HFF-Myc (cell line): Measurements from ENCODE around the gene SPI1.
A peak's percentile ranks its signal among the peaks of the same experiment; 100 is the strongest.

Experiments used
- DNase-seq: peaks from one replicate; pipeline ENCODE4 v3.0.0-alpha.2; 2011; ENCODE audit warnings: low read depth; ENCODE audit errors: extremely low read depth
- H3K4me3 ChIP-seq: replicated peaks from 2 replicates; pipeline ENCODE4 v1.5.1; 2011; ENCODE audit warnings: low read depth, mild to moderate bottlenecking, control low read depth, low read length
- TF ChIP-seq, protein P1 (sequence below): IDR thresholded peaks from 2 replicates; pipeline ENCODE4 v1.5.1; 2012; ENCODE audit warnings: mild to moderate bottlenecking, low read depth, low read length, control low read depth; ENCODE audit errors: missing control alignments

Gene SPI1

DNA sequence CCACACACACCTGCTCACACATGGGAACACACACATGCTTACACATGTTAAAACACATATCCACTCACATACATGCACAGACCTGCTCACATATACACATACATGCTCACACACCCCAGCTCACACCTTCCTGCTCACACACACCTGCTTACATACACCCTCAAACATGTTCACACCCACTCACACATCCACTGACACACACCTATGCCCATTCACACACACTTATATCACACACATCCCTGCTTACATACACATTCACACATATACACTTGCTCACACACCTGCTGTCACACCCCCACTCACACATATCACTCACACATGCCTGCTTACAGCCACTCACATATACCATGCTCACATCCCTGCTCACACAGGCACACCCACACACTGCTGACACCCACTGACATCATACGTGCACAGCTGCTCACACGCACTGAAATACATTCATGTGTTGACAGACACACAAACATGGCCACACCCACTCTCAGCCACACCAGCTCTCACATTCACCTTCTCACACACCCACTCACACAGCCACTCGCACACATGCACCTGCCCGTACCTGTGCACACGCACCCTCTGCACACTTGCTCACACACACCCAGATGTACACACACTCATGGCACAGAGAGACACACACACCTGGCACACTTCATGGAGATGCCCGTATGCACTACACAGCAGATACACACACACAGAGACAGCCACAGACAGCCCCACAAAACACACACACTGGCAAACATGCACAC, 20.2 kb downstream of the SPI1 start:
- H3K4me3 ChIP-seq, result no peak overlapping the region
- no peak for DNase-seq
- TF ChIP-seq, protein P1, sequence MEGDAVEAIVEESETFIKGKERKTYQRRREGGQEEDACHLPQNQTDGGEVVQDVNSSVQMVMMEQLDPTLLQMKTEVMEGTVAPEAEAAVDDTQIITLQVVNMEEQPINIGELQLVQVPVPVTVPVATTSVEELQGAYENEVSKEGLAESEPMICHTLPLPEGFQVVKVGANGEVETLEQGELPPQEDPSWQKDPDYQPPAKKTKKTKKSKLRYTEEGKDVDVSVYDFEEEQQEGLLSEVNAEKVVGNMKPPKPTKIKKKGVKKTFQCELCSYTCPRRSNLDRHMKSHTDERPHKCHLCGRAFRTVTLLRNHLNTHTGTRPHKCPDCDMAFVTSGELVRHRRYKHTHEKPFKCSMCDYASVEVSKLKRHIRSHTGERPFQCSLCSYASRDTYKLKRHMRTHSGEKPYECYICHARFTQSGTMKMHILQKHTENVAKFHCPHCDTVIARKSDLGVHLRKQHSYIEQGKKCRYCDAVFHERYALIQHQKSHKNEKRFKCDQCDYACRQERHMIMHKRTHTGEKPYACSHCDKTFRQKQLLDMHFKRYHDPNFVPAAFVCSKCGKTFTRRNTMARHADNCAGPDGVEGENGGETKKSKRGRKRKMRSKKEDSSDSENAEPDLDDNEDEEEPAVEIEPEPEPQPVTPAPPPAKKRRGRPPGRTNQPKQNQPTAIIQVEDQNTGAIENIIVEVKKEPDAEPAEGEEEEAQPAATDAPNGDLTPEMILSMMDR, result no peak

DNA sequence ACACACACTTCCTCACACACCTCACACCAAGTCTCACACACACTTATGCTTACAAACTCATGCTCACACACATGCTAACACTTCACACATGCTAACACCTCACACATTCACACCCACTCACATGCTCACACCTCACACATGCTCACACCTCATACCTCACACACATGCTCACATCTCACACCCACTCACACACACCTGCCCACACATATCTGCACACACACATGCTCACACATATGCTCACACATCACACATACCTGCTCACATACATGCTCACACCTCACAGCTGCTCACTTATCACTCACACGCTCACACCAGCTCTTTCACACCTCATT, 21.4 kb downstream of the SPI1 start:
- DNase-seq, result no peak

DNA sequence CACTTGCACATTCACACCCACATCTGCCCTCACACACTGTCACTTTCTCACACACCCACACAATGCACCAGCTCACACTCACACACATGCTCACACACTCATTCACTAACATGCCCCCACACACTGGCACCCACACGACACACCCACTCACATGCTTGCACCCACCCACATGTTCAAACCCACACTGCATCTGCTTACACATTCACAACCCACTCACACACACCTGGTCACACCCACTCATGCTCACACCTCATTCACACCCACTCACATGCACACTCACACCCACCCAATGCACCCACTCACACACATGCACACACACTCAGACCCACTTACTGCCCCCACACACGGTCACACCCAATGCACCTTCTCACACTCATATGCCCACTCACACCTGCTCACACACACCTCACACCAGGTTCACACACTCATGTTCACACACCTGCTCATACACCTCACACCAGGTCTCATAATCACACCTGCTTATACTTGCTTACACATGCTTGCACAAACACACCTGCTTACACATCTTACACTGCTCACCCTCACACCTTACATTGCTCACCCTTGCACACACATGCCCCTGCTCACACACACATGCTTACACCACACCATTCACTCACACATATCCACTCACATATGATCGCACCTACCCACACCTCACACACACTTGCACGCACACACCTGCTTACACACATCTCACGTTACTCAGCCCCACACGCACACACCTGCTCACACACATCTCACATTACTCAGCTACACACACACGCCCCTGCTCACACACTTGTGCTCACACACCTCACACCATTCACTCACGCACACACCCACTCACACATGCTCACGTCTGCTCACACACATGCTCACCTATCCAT, 22.0 kb downstream of the SPI1 start:
- no peak for DNase-seq
- TF ChIP-seq, protein P1, result no peak
- H3K4me3 ChIP-seq, result no peak overlapping the region

More for the DNA sequence above, 21.4 kb downstream of the SPI1 start:
- H3K4me3 ChIP-seq, result no peak overlapping the region
- TF ChIP-seq, protein P1, result no peak

DNA sequence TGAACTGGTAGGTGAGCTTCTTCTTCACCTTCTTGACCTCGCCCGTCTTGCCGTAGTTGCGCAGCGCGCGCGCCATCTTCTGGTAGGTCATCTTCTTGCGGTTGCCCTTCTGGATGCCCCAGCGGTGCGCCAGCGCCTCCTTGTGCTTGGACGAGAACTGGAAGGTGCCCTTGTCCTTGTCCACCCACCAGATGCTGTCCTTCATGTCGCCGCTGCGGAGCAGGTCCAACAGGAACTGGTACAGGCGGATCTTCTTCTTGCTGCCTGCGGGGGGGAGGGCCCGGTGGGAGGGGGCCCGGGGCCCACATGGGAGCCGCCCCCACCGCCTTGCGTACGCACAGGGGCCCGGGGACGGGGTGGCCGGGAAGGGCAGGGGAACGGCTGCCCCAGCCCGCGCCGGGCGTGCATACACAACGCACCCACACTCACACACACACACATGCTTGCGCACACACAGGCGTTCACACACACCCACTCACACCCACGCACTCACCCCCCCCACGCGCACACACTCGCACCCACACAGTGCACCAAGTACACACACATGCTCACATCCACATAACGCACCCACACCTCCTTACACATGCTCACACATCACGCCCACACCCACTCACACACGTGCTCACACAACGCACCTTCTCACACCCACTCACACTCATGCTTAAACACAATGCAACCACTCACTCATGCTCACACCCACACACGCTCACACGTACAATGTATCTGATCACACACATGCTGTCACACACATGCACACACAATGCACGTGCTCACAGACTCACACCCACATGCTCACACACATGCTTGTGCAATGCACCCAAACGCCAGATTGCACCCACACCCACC, 22.8 kb downstream of the SPI1 start:
- peak overlapping the region; percentile 28 for H3K4me3 ChIP-seq
- peak; percentile 79 for DNase-seq
- TF ChIP-seq, protein P1, result peak; percentile 92

DNA sequence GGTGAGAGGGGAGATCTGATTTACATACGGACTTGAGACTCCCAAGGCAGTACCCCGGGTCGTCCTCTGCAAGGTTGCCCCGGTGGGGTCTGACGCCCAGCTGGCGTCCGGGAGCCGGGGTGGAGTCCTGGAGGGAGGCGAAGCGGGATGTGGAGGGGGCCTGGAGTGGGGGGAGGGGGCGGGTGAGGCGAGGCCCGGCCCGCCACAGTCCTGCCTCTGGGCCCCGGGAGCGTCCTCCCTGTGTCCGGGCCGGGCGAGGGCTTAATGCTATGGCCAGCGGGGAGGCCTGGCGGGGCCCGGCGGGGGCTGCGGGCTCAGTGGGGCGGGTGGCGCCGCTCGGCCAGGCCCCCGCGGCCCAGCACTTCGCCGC, 23.4 kb downstream of the SPI1 start:
- DNase-seq, result no peak
- TF ChIP-seq, protein P1, result no peak
- no peak overlapping the region; the same call in 1 of the 2 replicates for H3K4me3 ChIP-seq

DNA sequence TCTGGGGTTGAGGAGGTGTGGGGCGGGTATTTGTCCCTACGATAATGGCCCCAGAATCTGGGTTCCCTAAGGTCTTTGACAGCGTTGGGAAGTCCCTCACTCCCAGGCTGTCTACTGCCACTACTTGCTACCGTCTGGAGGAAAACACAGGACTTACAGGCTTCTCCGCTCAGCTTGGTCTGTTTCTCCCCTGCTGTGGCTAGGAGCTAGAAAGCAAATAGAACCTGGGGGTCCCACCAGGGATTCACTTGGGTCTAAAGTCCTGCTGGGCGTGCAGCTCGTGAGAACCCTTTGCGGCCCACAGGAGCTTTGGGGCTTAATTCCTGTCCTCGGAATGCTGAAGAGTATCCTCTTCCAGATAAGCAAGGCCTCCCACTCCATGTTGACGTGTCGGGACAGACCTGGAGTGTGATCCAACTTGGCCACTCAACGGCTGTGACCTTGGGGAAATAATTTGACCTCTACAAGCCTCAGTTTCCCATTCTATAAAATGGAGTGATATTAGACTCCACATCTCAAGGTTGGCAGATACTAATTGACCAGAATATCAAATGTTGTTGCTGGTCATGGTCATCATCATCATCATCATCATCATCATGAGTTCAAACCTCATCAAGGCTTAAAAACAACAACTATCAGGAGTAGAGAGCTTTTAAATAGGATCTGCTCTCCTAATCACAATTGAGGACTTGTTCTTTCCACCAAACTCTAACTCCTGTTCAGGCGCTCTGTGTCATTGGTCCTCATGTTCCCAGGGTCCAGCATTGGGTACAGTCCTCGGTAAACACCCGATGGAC, 24.2 kb downstream of the SPI1 start:
- H3K4me3 ChIP-seq, result no peak overlapping the region
- TF ChIP-seq, protein P1, result no peak
- DNase-seq, result no peak
